Measurements from ENCODE around the gene MPC1. TPM values are rescaled to one million over a fixed set of nuclear protein-coding genes. Genes with fewer than 3 reads are reported as not detected.

Gene MPC1
- total RNA-seq, 1 donor from 2014 or later, result 88.2 TPM

- Histone ChIP-seq H3K9me3 (ENCODE audit: control insufficient read depth in 3 of 3, low read length in 3 of 3) (no peaks in the 10 kb centered on the region), H3K27ac (ENCODE audit: low read depth, low read length) (no peak overlapping the region), H3K4me3 (ENCODE audit: low read length in 3 of 3) (no peak overlapping the region), H3K36me3 (ENCODE audit: control insufficient read depth in 3 of 3, insufficient read depth in 3 of 3, low read length in 3 of 3) (peaks cover 53 to 64% (median 58%) of the 10 kb centered on the region in 3 donors), H3K9ac (ENCODE audit: low read depth in 1 of 3, low read length in 3 of 3) (no peak overlapping the region), H3K27me3 (ENCODE audit: control insufficient read depth in 3 of 3, insufficient read depth in 3 of 3, low read length in 3 of 3) (no peaks in the 10 kb centered on the region), H3K4me1 (ENCODE audit: control insufficient read depth in 3 of 3, insufficient read depth in 3 of 3, low read length in 3 of 3) (no peaks in the 10 kb centered on the region)
These were observed 36.0 kb upstream of the MPC1 start for GRCh38 chr6:166418691-166419143.

GRCh38 chr6:166417285-166417691 lies 34.5 kb upstream of the MPC1 start:
- Histone ChIP-seq H3K4me1 (ENCODE audit: control insufficient read depth in 3 of 3, insufficient read depth in 3 of 3, low read length in 3 of 3) (no peaks in the 10 kb centered on the region), H3K9me3 (ENCODE audit: control insufficient read depth in 3 of 3, low read length in 3 of 3) (no peaks in the 10 kb centered on the region), H3K27ac (ENCODE audit: low read depth, low read length) (no peak overlapping the region), H3K27me3 (ENCODE audit: control insufficient read depth in 3 of 3, insufficient read depth in 3 of 3, low read length in 3 of 3) (no peaks in the 10 kb centered on the region), H3K9ac (ENCODE audit: low read depth in 1 of 3, low read length in 3 of 3) (no peak overlapping the region), H3K4me3 (ENCODE audit: low read length in 3 of 3) (no peak overlapping the region), H3K36me3 (ENCODE audit: control insufficient read depth in 3 of 3, insufficient read depth in 3 of 3, low read length in 3 of 3) (peaks cover 46 to 57% (median 54%) of the 10 kb centered on the region in 3 donors)

DNA sequence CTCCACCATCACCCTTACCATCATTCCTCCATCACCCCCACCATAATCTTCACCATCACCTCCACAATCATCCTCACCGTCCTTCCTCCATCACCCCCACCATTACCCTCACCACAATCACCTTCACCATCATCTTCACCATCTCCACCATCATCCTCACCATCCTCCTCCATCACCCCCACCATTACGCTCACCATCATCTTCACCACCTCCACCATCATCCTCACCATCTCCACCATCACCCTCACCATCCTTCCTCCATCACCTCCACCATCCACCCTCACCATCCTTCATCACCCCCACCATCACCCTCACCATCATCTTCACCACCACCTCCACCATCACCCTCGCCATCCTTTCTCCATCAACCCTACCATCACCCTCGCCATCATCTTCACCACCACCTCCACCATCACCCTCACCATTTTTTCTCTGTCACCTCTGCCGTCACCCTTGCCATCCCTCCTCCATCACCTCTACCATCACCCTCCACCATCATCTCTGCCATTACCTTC lies 33.1 kb upstream of the MPC1 start:
- H3K4me1 ChIP-seq (ENCODE audit: control insufficient read depth in 3 of 3, insufficient read depth in 3 of 3, low read length in 3 of 3), result no peaks in the 10 kb centered on the region
- H3K27me3 ChIP-seq (ENCODE audit: control insufficient read depth in 3 of 3, insufficient read depth in 3 of 3, low read length in 3 of 3), result no peaks in the 10 kb centered on the region
- H3K27ac ChIP-seq (ENCODE audit: low read depth, low read length), result no peak overlapping the region
- H3K9ac ChIP-seq (ENCODE audit: low read depth in 1 of 3, low read length in 3 of 3), result no peak overlapping the region
- H3K36me3 ChIP-seq (ENCODE audit: control insufficient read depth in 3 of 3, insufficient read depth in 3 of 3, low read length in 3 of 3), result peaks cover 40 to 55% (median 49%) of the 10 kb centered on the region in 3 donors
- no peak overlapping the region for H3K4me3 ChIP-seq (ENCODE audit: low read length in 3 of 3)
- no peaks in the 10 kb centered on the region for H3K9me3 ChIP-seq (ENCODE audit: control insufficient read depth in 3 of 3, low read length in 3 of 3)

- no peaks in the 10 kb centered on the region for H3K4me1 ChIP-seq (ENCODE audit: control insufficient read depth in 3 of 3, insufficient read depth in 3 of 3, low read length in 3 of 3)
- H3K36me3 ChIP-seq (ENCODE audit: control insufficient read depth in 3 of 3, insufficient read depth in 3 of 3, low read length in 3 of 3), result peaks cover 38 to 51% (median 49%) of the 10 kb centered on the region in 3 donors
- no peak overlapping the region for H3K27ac ChIP-seq (ENCODE audit: low read depth, low read length)
- no peaks in the 10 kb centered on the region for H3K27me3 ChIP-seq (ENCODE audit: control insufficient read depth in 3 of 3, insufficient read depth in 3 of 3, low read length in 3 of 3)
- H3K4me3 ChIP-seq (ENCODE audit: low read length in 3 of 3), result no peak overlapping the region
- H3K9ac ChIP-seq (ENCODE audit: low read depth in 1 of 3, low read length in 3 of 3), result no peak overlapping the region
- H3K9me3 ChIP-seq (ENCODE audit: control insufficient read depth in 3 of 3, low read length in 3 of 3), result no peaks in the 10 kb centered on the region
These were observed 32.6 kb upstream of the MPC1 start for GRCh38 chr6:166415306-166415705.

DNA sequence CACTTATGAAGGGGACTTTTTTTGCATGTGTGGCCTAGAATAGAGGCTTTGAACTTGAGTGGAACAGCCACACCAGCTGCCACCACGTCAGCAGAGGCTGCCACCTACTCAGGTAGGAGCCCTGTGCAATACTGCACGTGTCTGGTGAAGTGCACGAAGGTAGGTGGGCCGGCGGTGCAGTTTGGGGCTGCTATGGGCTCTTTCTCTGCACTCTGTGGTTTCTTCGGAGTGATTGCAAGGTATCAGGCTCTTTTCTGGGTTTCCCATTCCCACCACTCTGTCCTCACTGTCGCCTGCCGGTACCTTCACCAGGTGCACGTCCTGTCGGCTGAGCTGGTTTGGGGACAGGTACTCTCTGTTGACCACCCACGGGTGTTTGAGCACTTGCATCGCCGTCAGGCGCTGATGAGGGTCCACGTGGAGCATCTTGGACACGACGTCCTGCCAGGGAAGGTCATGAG lies 30.8 kb upstream of the MPC1 start:
- Histone ChIP-seq H3K27me3 (ENCODE audit: control insufficient read depth in 3 of 3, insufficient read depth in 3 of 3, low read length in 3 of 3) (no peaks in the 10 kb centered on the region), H3K9me3 (ENCODE audit: control insufficient read depth in 3 of 3, low read length in 3 of 3) (no peaks in the 10 kb centered on the region), H3K9ac (ENCODE audit: low read depth in 1 of 3, low read length in 3 of 3) (no peak overlapping the region), H3K36me3 (ENCODE audit: control insufficient read depth in 3 of 3, insufficient read depth in 3 of 3, low read length in 3 of 3) (peaks cover 29 to 43% (median 40%) of the 10 kb centered on the region in 3 donors), H3K4me1 (ENCODE audit: control insufficient read depth in 3 of 3, insufficient read depth in 3 of 3, low read length in 3 of 3) (no peaks in the 10 kb centered on the region), H3K27ac (ENCODE audit: low read depth, low read length) (no peak overlapping the region), H3K4me3 (ENCODE audit: low read length in 3 of 3) (no peak overlapping the region)

DNA sequence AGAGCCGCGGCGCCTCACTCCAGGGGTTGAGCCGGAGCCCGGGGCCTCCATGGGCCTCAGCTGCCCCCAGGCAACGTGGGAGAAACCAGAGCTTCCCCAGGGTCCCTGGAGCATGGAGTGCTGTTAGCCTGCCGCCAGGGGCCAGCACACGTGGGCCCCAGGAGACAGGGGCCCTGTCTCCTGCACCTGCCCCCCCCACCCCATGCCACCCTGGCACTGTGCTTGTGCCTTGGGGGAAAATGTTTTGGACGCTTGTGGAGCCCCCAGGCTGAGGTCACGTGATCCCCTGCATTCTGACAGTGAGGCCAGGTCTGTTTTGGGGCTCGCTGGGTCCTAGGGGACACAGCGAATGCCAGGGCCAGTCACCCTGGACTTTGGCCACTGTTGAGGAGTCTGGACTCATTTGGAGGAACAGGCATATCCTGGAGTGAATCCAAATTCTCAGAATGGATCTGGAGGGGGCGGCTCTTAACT lies 30.2 kb upstream of the MPC1 start:
- Histone ChIP-seq H3K27ac (ENCODE audit: low read depth, low read length) (no peak overlapping the region), H3K4me1 (ENCODE audit: control insufficient read depth in 3 of 3, insufficient read depth in 3 of 3, low read length in 3 of 3) (no peaks in the 10 kb centered on the region), H3K36me3 (ENCODE audit: control insufficient read depth in 3 of 3, insufficient read depth in 3 of 3, low read length in 3 of 3) (peaks cover 25 to 39% (median 34%) of the 10 kb centered on the region in 3 donors), H3K27me3 (ENCODE audit: control insufficient read depth in 3 of 3, insufficient read depth in 3 of 3, low read length in 3 of 3) (no peaks in the 10 kb centered on the region), H3K9me3 (ENCODE audit: control insufficient read depth in 3 of 3, low read length in 3 of 3) (no peaks in the 10 kb centered on the region), H3K9ac (ENCODE audit: low read depth in 1 of 3, low read length in 3 of 3) (no peak overlapping the region), H3K4me3 (ENCODE audit: low read length in 3 of 3) (no peak overlapping the region)

DNA sequence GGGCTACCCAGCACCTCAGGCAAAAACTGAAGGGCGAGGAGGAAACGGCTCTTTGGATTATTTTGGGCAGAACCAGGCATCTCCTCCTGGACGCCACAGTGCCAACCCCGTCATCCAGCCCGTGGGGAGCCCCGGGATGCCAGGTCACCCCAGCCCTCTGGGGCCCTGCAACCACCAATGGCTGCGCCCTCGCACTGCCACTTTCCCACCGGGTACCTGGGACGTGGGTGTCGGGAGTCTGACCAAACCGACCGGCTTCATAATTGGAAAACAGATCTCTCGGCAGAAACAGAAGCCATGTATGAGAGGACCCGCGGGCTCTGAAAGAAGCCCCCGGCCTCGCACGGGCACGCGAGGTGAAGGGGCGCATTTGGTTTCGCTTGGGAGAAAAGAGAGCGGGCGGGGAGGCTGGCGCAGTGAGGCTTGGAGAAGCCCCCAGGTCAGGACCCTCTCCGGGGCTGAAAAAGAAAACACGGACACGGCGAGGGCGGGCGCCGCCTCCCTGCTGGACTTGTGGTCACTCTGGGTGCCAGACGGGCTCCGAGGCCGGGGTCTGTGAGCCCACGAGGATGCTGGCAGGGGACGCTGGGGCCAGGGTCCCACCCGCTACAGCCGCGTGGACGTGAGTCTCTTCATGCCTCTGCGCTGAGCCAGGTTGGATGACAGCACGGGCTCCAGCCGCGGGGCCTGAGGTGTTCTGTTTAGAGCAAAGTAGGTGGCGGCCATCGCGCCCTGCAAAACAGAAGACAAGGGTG lies 29.6 kb upstream of the MPC1 start:
- no peaks in the 10 kb centered on the region for H3K27me3 ChIP-seq (ENCODE audit: control insufficient read depth in 3 of 3, insufficient read depth in 3 of 3, low read length in 3 of 3)
- H3K4me3 ChIP-seq (ENCODE audit: low read length in 3 of 3), result no peak overlapping the region
- no peaks in the 10 kb centered on the region for H3K9me3 ChIP-seq (ENCODE audit: control insufficient read depth in 3 of 3, low read length in 3 of 3)
- H3K4me1 ChIP-seq (ENCODE audit: control insufficient read depth in 3 of 3, insufficient read depth in 3 of 3, low read length in 3 of 3), result no peaks in the 10 kb centered on the region
- no peak overlapping the region for H3K9ac ChIP-seq (ENCODE audit: low read depth in 1 of 3, low read length in 3 of 3)
- peaks cover 25 to 39% (median 32%) of the 10 kb centered on the region in 3 donors for H3K36me3 ChIP-seq (ENCODE audit: control insufficient read depth in 3 of 3, insufficient read depth in 3 of 3, low read length in 3 of 3)
- H3K27ac ChIP-seq (ENCODE audit: low read depth, low read length), result no peak overlapping the region

DNA sequence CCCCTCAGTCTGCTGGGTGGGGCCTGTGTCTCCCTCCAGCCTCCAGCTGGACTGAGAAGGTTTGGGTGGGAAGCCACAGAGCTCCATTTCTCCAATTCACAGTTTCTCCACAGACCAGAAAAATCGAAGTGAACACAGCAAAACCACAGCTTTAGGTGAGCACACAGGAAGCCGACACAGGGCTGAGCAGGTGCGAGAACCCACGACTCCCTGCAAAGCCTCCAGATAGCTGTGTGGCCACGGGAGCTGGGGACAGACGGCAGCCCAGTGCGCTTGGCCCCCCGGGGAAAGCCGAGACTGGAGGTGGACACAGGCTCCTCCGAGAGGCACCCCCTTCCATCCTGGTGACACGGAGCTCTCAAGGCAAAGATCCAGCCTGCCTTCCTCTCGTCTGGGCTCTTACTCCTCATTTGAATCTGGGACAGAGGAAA lies 29.0 kb upstream of the MPC1 start:
- H3K36me3 ChIP-seq (ENCODE audit: control insufficient read depth in 3 of 3, insufficient read depth in 3 of 3, low read length in 3 of 3), result peaks cover 21 to 39% (median 27%) of the 10 kb centered on the region in 3 donors
- H3K27ac ChIP-seq (ENCODE audit: low read depth, low read length), result no peak overlapping the region
- no peak overlapping the region for H3K9ac ChIP-seq (ENCODE audit: low read depth in 1 of 3, low read length in 3 of 3)

GRCh38 chr6:166411271-166411670 lies 28.5 kb upstream of the MPC1 start:
- no peaks in the 10 kb centered on the region for H3K4me1 ChIP-seq (ENCODE audit: control insufficient read depth in 3 of 3, insufficient read depth in 3 of 3, low read length in 3 of 3)
- no peak overlapping the region for H3K9ac ChIP-seq (ENCODE audit: low read depth in 1 of 3, low read length in 3 of 3)
- H3K4me3 ChIP-seq (ENCODE audit: low read length in 3 of 3), result no peak overlapping the region
- H3K9me3 ChIP-seq (ENCODE audit: control insufficient read depth in 3 of 3, low read length in 3 of 3), result no peaks in the 10 kb centered on the region
- peaks cover 20 to 35% (median 25%) of the 10 kb centered on the region in 3 donors for H3K36me3 ChIP-seq (ENCODE audit: control insufficient read depth in 3 of 3, insufficient read depth in 3 of 3, low read length in 3 of 3)
- no peaks in the 10 kb centered on the region for H3K27me3 ChIP-seq (ENCODE audit: control insufficient read depth in 3 of 3, insufficient read depth in 3 of 3, low read length in 3 of 3)
- H3K27ac ChIP-seq (ENCODE audit: low read depth, low read length), result no peak overlapping the region

More for the DNA sequence above, 29.0 kb upstream of the MPC1 start:
- Histone ChIP-seq H3K9me3 (ENCODE audit: control insufficient read depth in 3 of 3, low read length in 3 of 3) (no peaks in the 10 kb centered on the region), H3K27me3 (ENCODE audit: control insufficient read depth in 3 of 3, insufficient read depth in 3 of 3, low read length in 3 of 3) (no peaks in the 10 kb centered on the region), H3K4me3 (ENCODE audit: low read length in 3 of 3) (no peak overlapping the region), H3K4me1 (ENCODE audit: control insufficient read depth in 3 of 3, insufficient read depth in 3 of 3, low read length in 3 of 3) (no peaks in the 10 kb centered on the region)

DNA sequence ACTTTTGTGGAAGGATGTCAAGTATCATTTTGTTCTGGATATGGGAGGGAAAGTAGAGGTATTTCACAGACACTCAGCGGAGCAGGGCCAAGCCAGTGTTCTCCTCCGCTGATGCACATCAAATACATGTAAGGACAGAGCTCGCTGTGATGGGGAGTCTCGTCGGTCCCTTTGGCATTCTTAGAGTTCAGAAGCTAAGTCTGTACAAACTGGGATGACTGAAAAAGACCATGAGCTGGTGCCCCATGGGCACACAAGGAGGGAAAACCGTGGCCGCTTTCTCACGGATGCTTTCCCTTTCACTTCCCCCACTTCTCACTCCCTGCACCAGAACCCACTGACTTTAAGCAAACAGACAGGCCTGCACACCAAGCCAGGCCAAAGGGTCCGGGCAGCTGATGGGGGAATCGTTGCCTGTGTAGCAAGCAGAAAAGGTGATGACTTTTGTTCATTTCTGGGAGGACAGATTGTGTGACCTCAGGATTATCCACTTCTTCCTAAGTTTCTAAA lies 27.7 kb upstream of the MPC1 start:
- Histone ChIP-seq H3K36me3 (ENCODE audit: control insufficient read depth in 3 of 3, insufficient read depth in 3 of 3, low read length in 3 of 3) (peaks cover 15 to 28% (median 18%) of the 10 kb centered on the region in 3 donors), H3K27ac (ENCODE audit: low read depth, low read length) (no peak overlapping the region), H3K4me1 (ENCODE audit: control insufficient read depth in 3 of 3, insufficient read depth in 3 of 3, low read length in 3 of 3) (no peaks in the 10 kb centered on the region), H3K4me3 (ENCODE audit: low read length in 3 of 3) (no peak overlapping the region), H3K27me3 (ENCODE audit: control insufficient read depth in 3 of 3, insufficient read depth in 3 of 3, low read length in 3 of 3) (peaks cover 0 to under 1% (median 0%) of the 10 kb centered on the region in 3 donors), H3K9ac (ENCODE audit: low read depth in 1 of 3, low read length in 3 of 3) (no peak overlapping the region), H3K9me3 (ENCODE audit: control insufficient read depth in 3 of 3, low read length in 3 of 3) (no peaks in the 10 kb centered on the region)

Measured in skeletal muscle tissue (tissue), 4 donors.